SK-N-SH (cell line): Measurements from ENCODE around the gene AKAP6.

Experiments
- CTCF ChIP-seq: fragments of 200-600 bp; sonication (generic); IDR thresholded peaks from 2 replicates; pipeline ENCODE4 v1.6.1; 2017; ENCODE audit warnings: antibody characterized with exemption, mild to moderate bottlenecking, moderate library complexity
- EP300 ChIP-seq, 2 experiments: IDR thresholded peaks; 2 replicates each; pipeline versions ENCODE4 v1.4.0 to v1.6.1; 2012; ENCODE audit warnings: borderline replicate concordance in 1 of 2, low read depth in 1 of 2, low read length in 1 of 2
- IRF3 ChIP-seq: fragments of 150-350 bp; IDR thresholded peaks from 2 replicates; pipeline ENCODE4 v1.6.1; 2016; ENCODE audit warnings: mild to moderate bottlenecking, low read depth, low read length
- MAX ChIP-seq: IDR thresholded peaks from 2 replicates; pipeline ENCODE4 v1.4.0; 2012; ENCODE audit warnings: low read depth
- NRF1 ChIP-seq: IDR thresholded peaks from 2 replicates; pipeline ENCODE4 v1.6.1; 2012; ENCODE audit warnings: low read depth, mild to moderate bottlenecking, low read length
- PBX3 ChIP-seq: IDR thresholded peaks from 2 replicates; pipeline ENCODE4; 2012
- RAD21 ChIP-seq: IDR thresholded peaks from 2 replicates; pipeline ENCODE4 v1.6.1; 2012; ENCODE audit warnings: mild to moderate bottlenecking, low read length
- TAF1 ChIP-seq: IDR thresholded peaks from 2 replicates; pipeline ENCODE4 v1.6.1; 2012; ENCODE audit warnings: low read depth, mild to moderate bottlenecking, low read length, moderate library complexity, borderline replicate concordance
- TCF12 ChIP-seq: IDR thresholded peaks from 2 replicates; pipeline ENCODE4 v1.4.0; 2012
- USF1 ChIP-seq: IDR thresholded peaks from 2 replicates; pipeline ENCODE4 v1.4.0; 2012; ENCODE audit warnings: low read depth, borderline replicate concordance
- USF2 ChIP-seq: fragments of 150-350 bp; IDR thresholded peaks from 2 replicates; pipeline ENCODE4 v1.6.1; 2017; ENCODE audit warnings: antibody characterized with exemption, low read length, low read depth, borderline replicate concordance
- YY1 ChIP-seq: IDR thresholded peaks from 2 replicates; pipeline ENCODE4 v1.4.0; 2012; ENCODE audit warnings: low read depth, mild to moderate bottlenecking

- TF ChIP-seq PBX3 = no peak
- TF ChIP-seq NRF1 = no peak
- TF ChIP-seq CTCF = no peak
- TF ChIP-seq RAD21 = no peak
- TF ChIP-seq USF2 = no peak
- TF ChIP-seq IRF3 = no peak
- no peak for TF ChIP-seq MAX
- TF ChIP-seq TAF1 = no peak
- no peak for TF ChIP-seq TCF12
- TF ChIP-seq YY1 = no peak
- no peak for TF ChIP-seq EP300 (IDR thresholded peaks at IDR 0.05; ENCODE audit: borderline replicate concordance in 1 of 2, low read depth in 1 of 2, low read length in 1 of 2)
- no peak for TF ChIP-seq USF1
These were observed 301.6 kb downstream of the AKAP6 start for GRCh38 chr14:32630701-32631100.
